ENCODE data around the gene FOXC2.

FOXC2 gene

DNA sequence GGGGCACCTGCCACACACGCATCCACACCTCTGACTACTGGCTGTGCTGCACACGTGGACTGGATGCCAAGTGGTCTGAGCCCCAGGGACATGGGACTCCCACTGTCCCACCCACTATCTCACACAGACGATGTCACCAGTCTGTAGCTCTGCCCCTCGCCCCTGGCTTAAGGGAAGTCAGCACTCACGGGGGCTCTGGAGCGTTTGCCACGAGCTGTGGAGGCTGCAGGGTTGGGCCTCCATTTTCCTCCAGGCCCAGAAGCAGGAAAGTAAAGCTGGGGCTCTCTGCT, 34.2 kb upstream of the FOXC2 start:
- no peak for DNase-seq

DNA sequence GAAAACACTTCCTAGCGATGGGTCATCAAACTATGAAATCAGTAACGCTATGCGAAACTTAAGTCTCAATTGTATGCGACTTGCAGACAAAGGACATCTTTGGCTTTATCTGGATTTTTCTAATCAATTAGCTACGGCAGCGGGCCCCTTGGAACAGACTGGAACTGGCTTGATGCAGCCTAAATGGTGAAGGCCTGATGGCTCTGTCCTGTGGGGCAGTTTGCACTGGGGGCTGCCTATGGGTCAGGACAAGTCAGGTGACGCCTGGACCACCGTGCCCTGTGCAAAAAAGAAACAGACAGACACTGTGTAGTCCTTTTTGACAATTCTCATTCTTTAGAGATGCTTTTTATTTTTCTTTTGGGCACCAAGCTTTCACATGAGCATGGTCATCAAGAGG, 33.6 kb upstream of the FOXC2 start:
- DNase-seq = no peak

DNA sequence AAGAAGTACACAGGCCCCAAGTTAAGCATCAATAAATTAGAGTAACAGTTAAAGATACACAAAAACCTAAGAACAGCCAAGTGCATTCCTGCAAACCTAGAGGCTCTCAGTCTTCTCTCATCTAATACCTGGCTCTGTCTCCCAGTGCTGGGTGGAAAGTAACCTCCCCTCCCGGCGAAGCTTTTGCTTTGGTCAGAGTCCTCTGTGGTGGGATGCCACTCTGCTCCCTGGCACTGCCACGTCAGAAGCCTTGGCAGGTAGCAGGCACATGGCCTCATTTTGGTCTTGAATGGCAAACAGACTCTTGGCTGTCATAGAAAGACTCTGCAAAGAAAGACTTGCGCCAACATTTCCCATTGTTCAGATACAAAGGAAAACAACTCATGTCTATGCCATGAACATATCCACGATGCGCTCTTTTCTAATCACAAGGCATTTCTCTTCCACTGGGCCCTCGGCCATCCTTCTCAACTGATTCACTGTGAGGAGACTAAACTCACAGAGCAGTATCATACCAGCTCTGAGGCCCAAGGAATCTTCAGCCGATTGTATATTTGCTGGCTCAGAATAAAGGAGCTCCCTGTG, 32.8 kb upstream of the FOXC2 start:
- peak in 14 of 56 donors; percentile 4 to 58 (median 26) for DNase-seq

DNA sequence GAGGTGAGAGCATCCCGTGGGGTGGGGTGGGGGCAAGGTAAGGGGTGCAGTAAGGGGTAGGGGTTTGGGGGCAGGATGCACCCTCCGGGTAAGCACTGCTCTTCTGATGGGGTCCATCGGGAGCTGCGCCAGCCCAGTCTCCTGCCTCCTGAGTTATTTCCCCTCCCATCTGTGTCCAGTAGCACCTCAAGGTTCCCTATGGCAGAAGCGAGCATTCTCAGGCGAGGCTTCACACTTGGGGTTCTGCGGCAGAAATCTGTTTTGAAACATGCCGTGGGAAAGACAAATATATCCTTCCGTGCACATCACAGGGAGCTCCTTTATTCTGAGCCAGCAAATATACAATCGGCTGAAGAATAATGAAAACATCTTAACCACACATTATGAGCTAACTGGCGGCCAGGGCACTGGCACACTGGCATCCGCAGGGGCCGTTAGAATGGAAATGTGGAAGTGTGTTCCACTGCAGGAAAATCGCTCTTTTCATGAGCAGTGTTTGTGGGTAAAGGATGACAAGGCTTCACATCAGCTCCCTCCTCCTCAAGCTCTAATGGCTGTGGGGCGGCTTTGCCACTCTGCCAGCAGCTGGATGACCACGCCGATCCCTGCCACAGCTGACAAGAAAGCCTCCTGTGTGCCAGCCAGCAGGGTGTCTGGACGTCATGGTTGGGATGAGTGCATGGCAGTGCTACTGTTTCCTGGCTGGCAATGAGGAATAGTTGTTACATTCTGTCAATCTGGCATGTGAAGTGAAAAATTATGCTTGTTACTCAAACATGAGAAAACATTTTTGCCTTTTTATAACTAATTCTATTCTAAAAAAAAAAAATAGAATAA, 31.6 kb upstream of the FOXC2 start:
- DNase-seq = peak in 49 of 56 donors; percentile 9 to 82 (median 50)

DNA sequence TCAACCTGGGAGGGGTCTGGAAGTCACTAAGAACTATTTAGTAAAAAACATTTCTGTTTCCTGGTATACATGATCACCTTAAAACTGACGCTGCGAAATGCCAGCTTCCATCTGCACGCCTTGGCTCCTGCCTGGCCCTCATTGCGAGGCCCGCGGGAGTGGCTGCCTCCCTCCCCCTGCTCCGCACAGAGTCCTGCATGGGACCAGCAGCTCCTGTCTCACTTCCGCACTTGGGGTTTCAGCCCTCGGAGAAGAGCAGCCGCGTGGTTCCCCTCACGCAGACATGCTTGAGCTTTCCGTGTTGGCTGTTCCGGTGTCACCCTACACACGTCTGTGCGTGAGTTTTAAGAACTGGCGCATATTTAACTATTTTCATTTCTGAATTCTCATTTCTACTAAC, 30.0 kb upstream of the FOXC2 start:
- no peak for DNase-seq

DNA sequence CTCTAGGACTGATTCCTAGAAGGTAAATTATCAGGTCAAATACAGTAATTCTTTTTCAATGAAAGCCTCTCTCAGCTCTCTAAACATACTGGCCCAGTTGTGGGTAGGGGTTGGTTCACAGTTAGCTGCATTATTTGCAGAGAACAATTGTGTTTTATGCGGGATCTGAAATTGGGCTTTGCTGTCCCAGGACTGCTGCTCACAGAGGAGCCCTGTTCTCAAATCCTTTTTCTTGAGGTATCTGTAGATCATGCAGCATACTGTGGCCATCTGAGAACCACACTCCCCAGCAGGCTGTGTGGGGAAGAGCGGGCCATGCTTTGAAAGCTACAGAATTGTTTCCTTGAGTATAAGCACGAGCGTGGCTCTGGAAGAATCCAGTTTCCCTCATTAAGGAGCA, 29.1 kb upstream of the FOXC2 start:
- peak in 3 of 56 donors; percentile 6 to 32 (median 10) for DNase-seq

DNA sequence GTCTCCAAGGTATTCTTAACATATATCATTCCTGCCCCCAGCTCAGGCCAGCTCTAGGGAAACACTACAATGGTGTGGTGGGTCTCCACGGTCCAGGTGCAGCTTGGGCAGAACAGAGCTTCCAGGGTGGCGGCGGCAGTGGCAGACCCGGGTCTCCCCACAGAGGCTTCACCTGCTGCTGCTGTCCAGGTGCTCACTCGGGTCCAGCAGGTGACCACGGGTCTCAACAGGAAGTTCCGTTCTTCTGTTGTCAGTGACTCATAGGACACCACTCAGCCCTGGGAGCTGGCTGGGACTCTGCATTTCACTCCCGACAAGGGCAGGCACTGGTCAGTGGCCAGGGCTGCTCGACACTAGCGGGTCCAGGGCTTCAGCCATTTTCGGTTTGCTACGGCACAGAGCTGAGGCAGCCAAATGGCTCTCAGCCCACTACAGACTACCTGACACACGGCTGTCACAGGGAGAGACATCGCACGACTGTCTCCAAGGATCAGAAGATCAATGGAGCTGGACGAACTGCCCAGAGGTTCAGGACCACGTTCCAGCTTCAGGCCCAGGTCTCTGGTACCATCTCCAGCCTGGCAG, 28.3 kb upstream of the FOXC2 start:
- no peak for DNase-seq

DNA sequence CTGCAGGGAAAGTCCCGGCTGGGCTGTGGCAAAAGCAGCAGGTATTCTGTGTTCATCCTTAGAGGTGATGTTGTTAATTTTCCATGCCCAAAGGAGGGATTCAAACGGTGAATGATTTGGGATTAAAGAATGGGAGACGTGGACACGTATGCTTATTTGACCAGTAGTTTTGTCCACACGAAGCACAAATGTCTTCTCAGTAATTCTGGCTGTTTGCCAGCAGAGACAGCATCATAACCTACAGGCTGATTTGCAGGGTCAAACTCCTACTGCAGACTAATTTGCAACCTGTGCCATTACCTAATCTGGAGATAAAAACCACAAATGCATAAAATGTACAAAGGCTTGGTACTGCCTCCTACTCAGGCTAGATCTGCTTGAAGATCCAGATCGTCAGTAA, 25.7 kb upstream of the FOXC2 start:
- DNase-seq = no peak

DNA sequence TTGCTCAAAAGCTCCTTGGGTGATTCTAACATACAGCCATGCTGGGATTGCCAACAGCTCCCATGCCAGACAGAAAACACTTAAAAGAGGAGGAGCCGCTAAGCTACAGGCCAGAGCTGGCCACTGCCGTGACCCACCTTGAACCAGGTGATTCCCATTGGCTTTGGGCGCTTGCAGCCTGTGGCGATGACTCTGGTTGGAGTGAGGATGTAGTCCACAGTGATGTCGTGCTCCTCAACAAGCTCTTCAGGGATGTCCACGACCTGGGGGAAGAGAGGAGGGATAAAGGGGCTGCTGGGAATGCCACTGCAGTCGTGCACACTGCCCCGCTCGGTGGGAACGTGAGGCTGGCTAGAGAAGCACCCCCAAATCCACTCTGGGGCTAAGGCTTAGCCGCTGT, 25.1 kb upstream of the FOXC2 start:
- no peak for DNase-seq

DNA sequence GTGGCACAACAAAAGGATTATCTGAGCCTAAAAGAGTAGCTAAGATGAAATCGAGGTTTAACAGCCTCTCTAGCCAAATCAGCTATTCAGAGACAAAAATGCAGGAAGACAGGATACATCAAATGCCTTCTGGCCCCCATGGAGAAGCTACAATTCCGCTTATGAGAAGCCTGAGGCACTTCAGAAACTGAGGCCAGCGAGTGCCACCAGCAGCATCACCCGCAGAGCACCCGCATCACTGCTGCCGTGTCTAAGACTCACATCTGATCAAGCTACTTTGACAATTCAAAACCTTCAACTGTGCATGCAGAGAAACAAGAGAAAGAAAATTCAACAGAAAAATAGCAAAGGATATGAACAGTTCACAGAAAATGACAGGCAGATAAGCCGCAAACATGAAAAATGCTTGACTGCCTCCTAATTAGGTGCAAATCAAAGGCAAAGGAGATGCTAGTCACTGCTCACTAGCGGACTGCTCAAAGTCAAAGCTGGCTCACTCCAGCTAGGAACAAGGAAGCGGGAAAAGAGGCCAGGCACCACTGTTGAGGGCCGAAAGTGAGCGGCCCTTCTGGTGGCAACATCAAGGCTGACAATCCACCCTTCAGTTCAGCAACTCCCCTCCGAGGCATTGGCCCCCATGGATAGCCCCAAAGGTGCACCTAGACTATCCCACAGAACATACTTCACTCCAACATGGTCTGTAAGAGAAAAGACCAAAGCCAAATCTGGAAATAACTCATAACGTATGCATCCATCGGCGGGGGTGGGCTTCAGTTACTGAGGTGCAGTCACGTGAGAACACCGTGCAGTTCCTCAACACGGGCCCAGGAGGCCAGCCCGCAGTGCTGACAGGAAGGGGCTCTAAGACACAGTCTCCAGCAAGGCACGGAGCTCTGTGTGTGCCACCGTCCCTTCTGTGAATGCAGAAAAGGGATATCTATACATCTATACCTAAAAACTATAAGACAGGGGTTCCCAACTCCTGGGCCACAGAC, 23.6 kb upstream of the FOXC2 start:
- no peak for DNase-seq

DNA sequence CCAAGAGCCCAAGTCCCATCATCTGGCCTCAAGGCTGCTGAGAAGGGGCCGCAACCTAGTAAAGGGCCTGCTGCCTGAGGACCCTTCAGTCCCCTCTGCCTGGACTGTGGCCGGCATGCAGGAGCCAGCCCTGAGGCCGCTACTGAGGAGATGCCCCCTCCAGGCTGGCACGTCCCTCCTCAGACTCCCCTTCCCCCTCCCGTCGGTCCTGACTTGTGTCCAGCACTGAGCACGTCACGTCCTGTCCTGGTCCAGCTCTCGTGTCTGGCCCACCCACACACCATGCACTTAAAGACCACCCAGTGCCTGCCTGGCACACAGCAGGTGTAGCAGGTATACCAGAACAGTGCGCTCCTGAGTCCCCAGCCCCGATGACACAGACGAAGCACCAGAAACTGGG, 21.1 kb upstream of the FOXC2 start:
- DNase-seq = no peak

DNA sequence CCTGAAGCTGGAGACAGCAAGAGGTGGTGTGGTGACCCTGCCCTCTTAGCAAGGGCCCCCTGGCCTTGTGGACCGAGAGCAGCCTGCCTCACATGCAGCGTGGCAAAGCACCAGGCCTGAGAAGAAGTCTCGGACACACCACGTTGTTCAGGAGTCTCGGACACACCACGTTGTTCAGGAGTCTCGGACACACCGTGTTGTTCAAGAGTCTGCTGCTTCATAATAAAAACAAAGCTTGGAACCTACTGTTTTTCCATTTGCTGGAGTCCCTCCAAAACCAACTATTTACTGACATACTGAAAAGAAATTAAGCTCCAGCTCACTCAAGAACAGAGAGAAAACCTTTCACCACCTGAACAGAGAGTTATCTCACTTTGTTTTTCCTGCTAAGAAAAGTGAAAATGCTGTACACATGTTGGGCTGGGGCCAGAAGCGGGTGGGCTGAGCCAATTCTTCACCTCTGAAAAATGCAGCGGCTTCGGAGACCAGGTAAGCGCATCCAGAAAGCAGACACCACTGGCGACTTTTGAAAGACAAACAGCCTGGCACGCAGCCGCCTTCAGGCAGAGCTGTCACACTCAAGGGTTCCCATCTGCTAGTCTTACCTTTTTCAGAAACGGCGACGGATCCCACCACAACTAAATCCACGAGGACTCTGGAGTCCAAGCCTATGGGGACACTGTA, 20.5 kb upstream of the FOXC2 start:
- DNase-seq = no peak

DNA sequence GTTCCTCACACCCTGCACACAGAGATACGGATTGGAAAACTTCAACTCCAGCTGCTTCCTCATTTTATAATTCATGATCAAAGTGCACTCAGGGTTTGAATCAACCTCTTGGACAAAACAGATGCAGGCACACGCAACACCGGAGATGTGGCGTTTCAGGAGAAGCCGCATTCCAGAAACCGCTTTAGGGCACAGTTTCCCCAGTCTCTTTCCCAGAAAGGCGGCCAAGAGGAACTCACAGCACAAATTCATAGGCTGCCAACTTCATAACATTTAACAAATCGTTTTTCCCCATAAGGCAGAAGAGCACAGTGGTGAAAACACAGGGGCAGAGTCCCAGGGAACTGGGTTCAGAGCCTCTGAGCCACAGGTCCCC, 20.0 kb upstream of the FOXC2 start:
- DNase-seq = no peak

DNA sequence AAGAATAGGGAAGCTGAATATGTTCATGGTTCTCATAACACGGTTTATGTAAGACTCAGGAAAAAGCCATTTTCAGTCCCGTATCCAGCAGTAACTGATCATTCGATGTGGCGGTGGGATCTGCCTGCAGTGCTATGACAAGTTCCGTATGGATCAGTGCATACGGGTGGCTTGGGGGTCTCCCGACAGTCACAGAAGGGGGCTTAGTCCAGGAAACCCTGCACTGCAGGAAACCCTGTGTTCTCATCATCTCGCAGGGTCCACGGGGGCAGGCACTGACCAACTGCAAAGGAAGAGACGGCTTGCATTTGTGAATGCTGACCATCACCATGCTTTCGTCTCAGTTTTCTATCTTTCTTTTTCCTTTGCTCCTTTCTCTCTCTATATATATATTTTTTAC, 19.3 kb upstream of the FOXC2 start:
- DNase-seq = no peak

DNA sequence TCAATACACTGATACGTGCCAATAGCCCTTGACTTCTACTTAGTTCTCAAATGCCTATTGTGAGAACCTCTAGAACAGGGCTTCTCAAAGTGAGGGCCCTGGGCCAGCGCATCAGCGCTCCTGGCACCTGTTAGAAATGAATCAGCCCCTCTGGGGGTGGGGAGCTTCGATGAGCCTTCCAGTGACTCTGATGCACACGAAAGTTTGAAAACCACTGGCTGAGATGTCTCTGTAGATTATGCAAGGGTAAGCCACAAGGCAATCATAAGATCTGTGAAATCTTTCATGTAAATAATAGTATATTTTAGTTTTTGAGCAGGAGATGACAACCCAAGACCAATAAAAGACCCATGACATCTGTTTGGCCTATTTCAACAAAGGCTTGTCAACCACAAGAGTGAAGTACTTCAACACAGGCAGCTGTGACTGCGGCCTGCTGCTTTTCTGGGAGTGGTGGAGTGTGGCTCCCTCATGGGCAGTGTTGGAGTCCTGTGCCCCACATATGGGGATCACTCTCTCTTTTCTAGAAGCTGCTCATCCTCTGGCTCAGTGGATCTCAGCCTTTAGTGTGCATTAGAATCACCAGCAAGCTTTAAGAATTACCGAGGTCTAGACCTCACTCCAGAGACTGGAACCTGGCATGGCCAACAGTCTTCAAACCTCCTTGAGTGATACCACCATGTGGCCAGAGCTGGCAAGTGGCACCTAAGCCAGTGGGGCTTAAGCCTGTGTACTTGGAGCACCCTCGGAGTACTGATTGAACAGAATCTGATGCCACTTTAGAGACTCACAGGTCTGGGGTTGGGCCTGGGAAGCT, 17.3 kb upstream of the FOXC2 start:
- no peak for DNase-seq

DNA sequence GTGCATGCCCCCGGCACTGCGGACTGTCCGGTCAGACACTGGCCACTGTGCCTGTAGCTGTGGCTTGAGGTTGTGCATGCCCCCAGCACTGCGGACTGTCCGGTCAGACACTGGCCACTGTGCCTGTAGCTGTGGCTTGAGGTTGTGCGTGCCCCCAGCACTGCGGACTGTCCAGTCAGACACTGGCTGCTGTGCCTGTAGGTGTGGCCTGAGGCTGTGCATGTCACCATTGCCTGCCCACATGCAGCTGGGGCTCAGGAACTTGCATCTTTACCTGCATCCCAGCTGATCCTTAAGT, 16.8 kb upstream of the FOXC2 start:
- DNase-seq = no peak

DNA sequence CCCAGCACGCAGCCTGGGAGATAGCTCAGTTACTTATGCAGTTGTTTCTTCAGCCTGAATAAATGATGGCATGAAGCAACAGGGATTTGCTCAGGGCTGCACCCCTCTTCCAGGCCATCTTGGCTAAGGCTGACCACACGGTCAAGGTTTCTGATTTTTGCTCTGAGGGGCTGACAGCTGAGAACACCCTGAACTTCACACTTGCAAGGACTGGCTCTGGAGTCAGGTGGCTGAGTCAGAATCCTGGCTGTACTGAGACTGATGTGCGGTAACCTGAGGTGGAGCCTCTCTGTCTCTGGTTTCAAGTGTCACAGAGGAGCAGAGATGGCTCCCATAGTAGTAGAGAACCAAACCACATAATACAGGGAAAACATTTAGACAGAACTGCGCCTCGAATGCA, 16.3 kb upstream of the FOXC2 start:
- no peak for DNase-seq

DNA sequence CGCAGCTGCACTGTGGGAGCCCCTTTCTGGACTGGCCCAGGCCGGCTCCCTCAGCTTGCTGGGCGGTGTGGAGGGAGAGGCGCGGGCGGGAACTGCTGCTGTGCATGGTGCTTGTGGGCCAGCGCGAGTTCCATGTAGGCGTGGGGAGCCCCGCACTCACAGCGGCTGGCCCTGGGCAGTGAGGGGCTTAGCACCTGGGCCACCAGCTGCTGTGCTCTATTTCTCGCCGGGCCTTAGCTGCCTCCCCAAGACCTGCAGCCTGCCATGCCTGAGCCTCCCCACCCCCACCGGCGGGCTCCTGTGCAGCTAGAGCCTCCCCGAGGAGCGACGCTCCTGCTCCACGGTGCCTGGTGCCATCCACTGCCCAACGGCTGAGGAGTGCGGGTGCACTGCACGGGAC, 13.3 kb upstream of the FOXC2 start:
- no peak for DNase-seq

DNA sequence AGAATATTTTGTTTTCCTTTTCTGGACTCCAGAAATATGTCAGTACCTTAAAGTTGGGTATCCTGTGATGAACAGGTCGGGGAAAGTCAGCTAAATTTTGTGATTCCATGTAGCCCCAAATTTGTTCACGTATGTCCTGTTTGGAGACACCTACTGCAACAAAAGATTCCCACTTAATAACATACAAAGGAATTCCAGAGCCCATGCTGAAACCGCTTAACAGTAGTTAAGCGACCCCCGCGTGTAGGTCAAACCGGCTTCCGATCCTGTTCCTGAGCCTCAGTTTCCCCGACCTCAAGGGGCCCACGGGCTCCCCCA, 12.1 kb upstream of the FOXC2 start:
- no peak for DNase-seq

DNA sequence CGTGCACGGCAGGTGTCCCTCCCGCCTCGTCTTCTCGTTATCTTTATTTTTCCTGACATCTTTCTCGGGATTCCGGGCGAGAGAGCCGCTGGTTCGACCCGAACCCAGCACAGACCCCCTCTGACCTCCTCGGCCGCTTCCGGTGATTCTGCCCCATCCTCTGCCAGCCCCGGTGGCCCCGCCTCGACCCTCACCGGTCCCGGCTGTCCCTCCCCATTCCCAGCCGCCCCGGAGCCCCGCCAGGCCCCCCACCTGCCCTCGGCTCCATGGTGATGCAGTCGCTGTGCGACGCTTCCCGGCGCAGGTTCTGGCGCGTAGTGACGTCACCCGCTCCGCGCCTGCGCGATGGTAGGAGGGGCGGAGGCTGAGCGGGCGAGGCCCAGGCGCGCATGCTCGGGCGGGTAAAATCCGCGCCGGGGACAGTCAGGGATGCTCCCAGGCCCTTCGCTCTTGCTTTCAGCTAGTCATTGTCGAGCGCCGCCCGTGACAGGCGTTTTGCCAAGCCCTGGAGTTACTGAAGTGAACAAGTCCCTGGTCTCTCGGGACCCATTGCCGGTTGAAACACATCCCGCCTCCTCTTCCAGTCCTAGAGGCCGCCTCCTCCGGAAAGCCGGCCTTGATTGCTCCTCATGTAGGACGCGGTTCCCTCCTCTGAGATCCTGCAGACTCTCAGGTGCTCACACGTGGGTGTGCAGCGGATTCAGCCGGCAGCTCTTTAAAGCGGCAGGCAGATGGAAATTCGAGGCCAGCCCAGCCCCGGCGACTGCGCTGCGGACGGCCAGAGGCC, 11.5 kb upstream of the FOXC2 start, which contains the start of gene MTHFSD:
MTHFSD (minus strand) TSS at position 319 of the 787 bp plus-strand sequence; CDS start at position 268, 51 bp downstream.
- peak in 55 of 56 donors; percentile 18 to 96 (median 86) for DNase-seq
